Spleen (tissue), 7 donors: ENCODE measurements around the gene IDI2.

Experiments
- CTCF ChIP-seq, 11 experiments: fragments of 200-600 bp in 7 of 11; fragments of 450-650 bp in 4 of 11; sonication (generic) in 4 of 11; IDR thresholded peaks in 8 of 11; conservative IDR thresholded peaks in 3 of 11; 1 replicate in 7 of 11; 2 replicates in 4 of 11; pipeline versions ENCODE4 v1.4.0 to v1.8.0; 2016 to 2021; ENCODE audit warnings: antibody characterized with exemption in 11 of 11, inconsistent platforms in 4 of 11, mild to moderate bottlenecking in 1 of 11
- POLR2A ChIP-seq, 3 donors: fragments of 450-650 bp; IDR thresholded peaks; one replicate each; pipeline ENCODE4 v1.5.1; 2017; ENCODE audit warnings: antibody characterized with exemption in 3 of 3, mild to moderate bottlenecking in 1 of 3
- POLR2AphosphoS5 ChIP-seq, 3 donors: sonication (generic); formaldehyde crosslinking; IDR thresholded peaks; one replicate each; pipeline ENCODE4 v1.5.1; 2017; ENCODE audit warnings: antibody characterized with exemption in 3 of 3
- donor health status: DM: no; HTN: no; CAD: no; lungs with moderate emphysema.
- donor health status: DM: no; HTN: no; CAD: no.
- donor health status: DM: no; HTN: no; CAD: no.

- TF ChIP-seq CTCF (IDR thresholded peaks at IDR 0.05 in 8 of 11, conservative IDR thresholded peaks at IDR 0.05 in 3 of 11): no peak
- TF ChIP-seq POLR2A (IDR thresholded peaks at IDR 0.05): no peak
- TF ChIP-seq POLR2AphosphoS5 (IDR thresholded peaks at IDR 0.05): peak in 2 of 3 donors; percentile 18 to 34
Observed at GRCh38 chr10:1020958-1021357, 4.7 kb downstream of the IDI2 start.
